NCI-H1417 (cell line): Measurements from ENCODE around the gene NHSL1.
A peak's percentile ranks its signal among the peaks of the same experiment; 100 is the strongest.

Source experiments
- DNase-seq, 3 experiments: peaks; one replicate each; lab custom pipeline; 2025; lab: John Stamatoyannopoulos, UW

Gene NHSL1

GRCh38 chr6:138456401-138456790 is 42.9 kb downstream of the NHSL1 start:
- DNase-seq = no peak

GRCh38 chr6:138455746-138456400 is 43.4 kb downstream of the NHSL1 start:
- DNase-seq = peak in 2 of 3 experiments; percentile 25 to 54

GRCh38 chr6:138454981-138455706 is 44.1 kb downstream of the NHSL1 start:
- no peak for DNase-seq

GRCh38 chr6:138451043-138451442 is 48.3 kb downstream of the NHSL1 start:
- DNase-seq = no peak

- peak in 2 of 3 experiments; percentile 40 to 45 for DNase-seq
These were observed 48.8 kb downstream of the NHSL1 start for GRCh38 chr6:138450445-138450844.

- no peak for DNase-seq
These were observed 52.5 kb downstream of the NHSL1 start for GRCh38 chr6:138446821-138447220.

GRCh38 chr6:138443979-138444378 is 55.3 kb downstream of the NHSL1 start:
- DNase-seq = no peak

GRCh38 chr6:138442663-138443062 is 56.6 kb downstream of the NHSL1 start:
- DNase-seq = no peak

GRCh38 chr6:138441965-138442364 is 57.3 kb downstream of the NHSL1 start:
- DNase-seq = no peak

- DNase-seq = no peak
These were observed 58.4 kb downstream of the NHSL1 start for GRCh38 chr6:138440758-138441357.

GRCh38 chr6:138440296-138440695 is 59.0 kb downstream of the NHSL1 start:
- no peak for DNase-seq

GRCh38 chr6:138439546-138439945 is 59.7 kb downstream of the NHSL1 start:
- no peak for DNase-seq

- DNase-seq = no peak
These were observed 64.4 kb downstream of the NHSL1 start for GRCh38 chr6:138434925-138435324.

- DNase-seq = no peak
These were observed 65.2 kb downstream of the NHSL1 start for GRCh38 chr6:138434096-138434495.

GRCh38 chr6:138432063-138432356 is 67.3 kb downstream of the NHSL1 start:
- no peak for DNase-seq

- DNase-seq = no peak
These were observed 67.8 kb downstream of the NHSL1 start for GRCh38 chr6:138431256-138432062.

GRCh38 chr6:138430361-138431145 is 68.7 kb downstream of the NHSL1 start:
- DNase-seq = peak in 1 of 3 experiments; percentile 23

- no peak for DNase-seq
These were observed 69.5 kb downstream of the NHSL1 start for GRCh38 chr6:138429761-138430160.

GRCh38 chr6:138428944-138429598 is 70.2 kb downstream of the NHSL1 start:
- DNase-seq = peak; percentile 42 to 76 (median 44)

GRCh38 chr6:138427701-138428100 is 71.6 kb downstream of the NHSL1 start:
- DNase-seq = no peak

- DNase-seq = no peak
These were observed 72.7 kb downstream of the NHSL1 start for GRCh38 chr6:138426500-138427123.
